ENCODE data around the gene GCC1.

The GCC1 gene

GRCh38 chr7:127616724-127617123 lies 31.3 kb upstream of the GCC1 start:
- peaks cover 29% of the 10 kb centered on the region for H3K27me3 ChIP-seq (ENCODE audit: insufficient read depth, low read length, poor library complexity, severe bottlenecking)
- no peak overlapping the region for H3K4me3 ChIP-seq (ENCODE audit: low read length, poor library complexity, severe bottlenecking)
- H4K20me1 ChIP-seq (ENCODE audit: insufficient read depth, low read length, poor library complexity, severe bottlenecking): no peaks in the 10 kb centered on the region
- no peaks in the 10 kb centered on the region for H3K9me3 ChIP-seq (ENCODE audit: insufficient read depth, low read depth, low read length)
- no peak for TF ChIP-seq EZH2phosphoT487 (IDR thresholded peaks at IDR 0.05; ENCODE audit: borderline replicate concordance)
- TF ChIP-seq CTCF (conservative IDR thresholded peaks at IDR 0.05; ENCODE audit: low read length): no peak
- H3K79me2 ChIP-seq (ENCODE audit: insufficient read depth, low read length): no peaks in the 10 kb centered on the region
- H3K9me2 ChIP-seq (replicated peaks; ENCODE audit: low read depth, low read length): no peaks in the 10 kb centered on the region
- H2AFZ ChIP-seq (ENCODE audit: low read length): no peak overlapping the region
- H3K36me3 ChIP-seq (ENCODE audit: insufficient read depth, low read length): no peaks in the 10 kb centered on the region
- no peaks in the 10 kb centered on the region for H3K4me1 ChIP-seq (ENCODE audit: insufficient read depth, low read length, poor library complexity, severe bottlenecking)
- no peak overlapping the region for H3K9ac ChIP-seq (ENCODE audit: low read depth, low read length, poor library complexity, severe bottlenecking)
- no peaks in the 10 kb centered on the region for H3F3A ChIP-seq (ENCODE audit: low read depth)
- no peak overlapping the region for H3K4me2 ChIP-seq (ENCODE audit: low read depth, low read length, poor library complexity, severe bottlenecking)

GRCh38 chr7:127612263-127612662 lies 26.9 kb upstream of the GCC1 start:
- H3K27me3 ChIP-seq (ENCODE audit: insufficient read depth, low read length, poor library complexity, severe bottlenecking): peaks cover 12% of the 10 kb centered on the region
- H3K79me2 ChIP-seq (ENCODE audit: insufficient read depth, low read length): no peaks in the 10 kb centered on the region
- H3K4me2 ChIP-seq (ENCODE audit: low read depth, low read length, poor library complexity, severe bottlenecking): no peak overlapping the region
- no peaks in the 10 kb centered on the region for H3K9me2 ChIP-seq (replicated peaks; ENCODE audit: low read depth, low read length)
- TF ChIP-seq EZH2phosphoT487 (IDR thresholded peaks at IDR 0.05; ENCODE audit: borderline replicate concordance): no peak
- TF ChIP-seq CTCF (conservative IDR thresholded peaks at IDR 0.05; ENCODE audit: low read length): no peak
- no peaks in the 10 kb centered on the region for H4K20me1 ChIP-seq (ENCODE audit: insufficient read depth, low read length, poor library complexity, severe bottlenecking)
- H3F3A ChIP-seq (ENCODE audit: low read depth): no peaks in the 10 kb centered on the region
- H3K9me3 ChIP-seq (ENCODE audit: insufficient read depth, low read depth, low read length): peaks cover 2% of the 10 kb centered on the region; the same call in 1 of the 2 replicates
- H2AFZ ChIP-seq (ENCODE audit: low read length): no peak overlapping the region
- no peaks in the 10 kb centered on the region for H3K4me1 ChIP-seq (ENCODE audit: insufficient read depth, low read length, poor library complexity, severe bottlenecking)
- H3K4me3 ChIP-seq (ENCODE audit: low read length, poor library complexity, severe bottlenecking): no peak overlapping the region
- H3K36me3 ChIP-seq (ENCODE audit: insufficient read depth, low read length): no peaks in the 10 kb centered on the region
- no peak overlapping the region for H3K9ac ChIP-seq (ENCODE audit: low read depth, low read length, poor library complexity, severe bottlenecking)

DNA sequence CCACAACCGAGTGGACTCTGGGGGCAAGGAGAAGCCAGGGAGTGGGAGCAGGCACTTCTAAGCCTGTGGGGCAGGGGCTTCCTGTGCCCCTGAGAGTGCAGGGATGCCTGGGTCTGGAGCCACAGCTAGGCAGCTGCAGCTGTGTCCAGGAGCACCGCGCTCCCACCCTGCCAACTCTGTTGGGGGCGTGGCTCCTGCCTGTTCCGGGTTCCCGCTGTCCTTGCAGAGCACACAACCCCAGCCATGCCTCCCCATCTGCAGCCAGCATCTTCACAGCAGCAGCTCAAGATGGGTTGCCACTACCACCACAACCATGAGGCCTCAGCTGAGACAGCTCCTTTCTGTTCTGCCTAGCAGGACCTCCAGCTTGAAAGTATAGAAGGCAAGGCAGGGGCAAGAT lies 23.9 kb upstream of the GCC1 start:
- H2AFZ ChIP-seq (ENCODE audit: low read length): no peak overlapping the region
- no peak for TF ChIP-seq EZH2phosphoT487 (IDR thresholded peaks at IDR 0.05; ENCODE audit: borderline replicate concordance)
- TF ChIP-seq CTCF (conservative IDR thresholded peaks at IDR 0.05; ENCODE audit: low read length): no peak
- H3K4me2 ChIP-seq (ENCODE audit: low read depth, low read length, poor library complexity, severe bottlenecking): no peak overlapping the region
- H3K79me2 ChIP-seq (ENCODE audit: insufficient read depth, low read length): no peaks in the 10 kb centered on the region
- no peaks in the 10 kb centered on the region for H3F3A ChIP-seq (ENCODE audit: low read depth)
- H4K20me1 ChIP-seq (ENCODE audit: insufficient read depth, low read length, poor library complexity, severe bottlenecking): no peaks in the 10 kb centered on the region
- H3K36me3 ChIP-seq (ENCODE audit: insufficient read depth, low read length): no peaks in the 10 kb centered on the region
- H3K4me1 ChIP-seq (ENCODE audit: insufficient read depth, low read length, poor library complexity, severe bottlenecking): no peaks in the 10 kb centered on the region
- H3K9ac ChIP-seq (ENCODE audit: low read depth, low read length, poor library complexity, severe bottlenecking): no peak overlapping the region
- H3K4me3 ChIP-seq (ENCODE audit: low read length, poor library complexity, severe bottlenecking): no peak overlapping the region
- H3K9me3 ChIP-seq (ENCODE audit: insufficient read depth, low read depth, low read length): peaks cover 2% of the 10 kb centered on the region; the same call in 1 of the 2 replicates
- H3K9me2 ChIP-seq (replicated peaks; ENCODE audit: low read depth, low read length): no peaks in the 10 kb centered on the region
- H3K27me3 ChIP-seq (ENCODE audit: insufficient read depth, low read length, poor library complexity, severe bottlenecking): no peaks in the 10 kb centered on the region
